Measurements from ENCODE around the gene ZNF430.
A peak's percentile ranks its signal among the peaks of the same experiment; 100 is the strongest.
"Not testable (repeated sequence)": the region's sequence is repeated elsewhere in the genome, so short reads cannot be mapped to it uniquely, and the experiment has no call there.

Gene ZNF430

GRCh38 chr19:21020298-21021227 lies at the start of gene ZNF430:
Gene ZNF430 (plus strand): TSS chr19:21020657. CDS start chr19:21020801, 144 bp downstream.
- H3K4me1 ChIP-seq = peaks cover 20% of the 10 kb centered on the region
- peaks cover 23% of the 10 kb centered on the region for H4K20me1 ChIP-seq
- H3K4me2 ChIP-seq = peak within 1 kb of the TSS; percentile 86
- H3K9ac ChIP-seq = peak within 1 kb of the TSS; percentile 90
- peaks cover 37% of the 10 kb centered on the region for H3K36me3 ChIP-seq
- H3K4me3 ChIP-seq = peak within 1 kb of the TSS; percentile 79
- TF ChIP-seq Cebpa-rat (IDR thresholded peaks at IDR 0.05) = no peak
- H3K27ac ChIP-seq = peak within 1 kb of the TSS; percentile 92
- peaks cover 18% of the 10 kb centered on the region for H3K9me3 ChIP-seq
- H3K27me3 ChIP-seq = no peaks in the 10 kb centered on the region

- H3K4me3 ChIP-seq, H3K9ac ChIP-seq, H4K20me1 ChIP-seq, H3K4me2 ChIP-seq, H3K36me3 ChIP-seq, H3K4me1 ChIP-seq, H3K27me3 ChIP-seq, H3K27ac ChIP-seq: not testable (repeated sequence)
- peaks cover 35% of the 10 kb centered on the region for H3K9me3 ChIP-seq
Measured at GRCh38 chr19:20992788-20993187, 27.7 kb upstream of the ZNF430 start.

DNA sequence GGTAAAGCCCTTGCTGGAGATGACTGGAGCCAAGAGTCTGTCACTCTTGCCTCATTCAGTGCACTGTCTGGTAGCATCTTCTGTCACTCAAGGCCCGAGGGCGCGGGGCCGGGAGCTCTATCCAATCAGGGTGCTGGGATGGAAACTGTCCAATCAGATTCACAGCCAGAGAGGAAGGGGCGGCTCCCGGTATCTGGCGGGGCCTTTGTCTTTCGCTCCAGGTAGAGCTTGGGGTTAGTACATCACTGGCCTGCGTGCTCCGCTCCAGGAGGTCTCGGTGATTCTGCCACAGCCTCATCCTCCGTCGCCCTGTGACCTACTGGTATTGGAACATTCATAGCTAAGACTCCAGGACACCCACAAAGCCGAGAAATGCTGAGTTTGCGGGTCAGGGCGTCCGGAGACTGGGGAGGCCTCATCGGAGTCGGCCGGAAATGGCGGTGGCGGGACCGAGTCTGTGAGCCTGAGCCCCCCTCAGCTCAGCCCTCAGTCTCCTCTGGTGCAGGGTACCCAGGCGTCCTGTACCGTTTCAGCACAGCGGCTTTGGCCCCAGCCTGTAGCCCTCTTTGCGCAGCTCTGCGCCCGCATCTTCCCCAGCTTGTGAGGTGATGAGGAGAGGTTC lies 20.6 kb upstream of the ZNF430 start:
- no peaks in the 10 kb centered on the region for H4K20me1 ChIP-seq
- H3K27me3 ChIP-seq = no peaks in the 10 kb centered on the region
- peak overlapping the region; percentile 86 for H3K9ac ChIP-seq
- no peaks in the 10 kb centered on the region for H3K36me3 ChIP-seq
- no peak for TF ChIP-seq Cebpa-rat (IDR thresholded peaks at IDR 0.05)
- no peaks in the 10 kb centered on the region for H3K9me3 ChIP-seq
- H3K4me3 ChIP-seq = peak overlapping the region; percentile 78
- peak overlapping the region; percentile 81 for H3K4me2 ChIP-seq
- peaks cover 11% of the 10 kb centered on the region for H3K4me1 ChIP-seq
- peak overlapping the region; percentile 86 for H3K27ac ChIP-seq

DNA sequence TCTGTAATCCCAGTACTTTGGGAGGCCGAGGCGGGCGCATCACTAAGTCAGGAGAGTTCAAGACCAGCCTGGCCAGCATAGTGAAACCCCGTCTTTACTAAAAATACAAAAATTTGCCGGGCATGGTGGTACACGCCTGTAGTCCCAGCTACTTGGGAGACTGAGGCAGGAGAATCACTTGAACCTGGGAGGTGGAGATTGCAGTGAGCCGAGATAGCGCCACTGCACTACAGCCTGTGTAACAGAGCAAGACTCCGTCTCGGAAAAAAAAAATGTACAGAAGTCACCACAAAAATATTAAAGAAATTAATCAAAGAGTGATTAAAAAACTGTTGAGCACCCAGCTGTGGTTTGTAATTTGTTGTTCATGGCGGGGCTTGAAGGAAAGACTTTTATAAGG lies 781 bp downstream of the ZNF430 start:
- H3K36me3 ChIP-seq = peaks cover 44% of the 10 kb centered on the region
- peak overlapping the region; percentile 92 for H3K27ac ChIP-seq
- H3K27me3 ChIP-seq = not testable (repeated sequence)
- peaks cover 23% of the 10 kb centered on the region for H4K20me1 ChIP-seq
- peak overlapping the region; percentile 79 for H3K4me3 ChIP-seq
- peak overlapping the region; percentile 86 for H3K4me2 ChIP-seq
- H3K4me1 ChIP-seq = peaks cover 20% of the 10 kb centered on the region
- H3K9ac ChIP-seq = peak overlapping the region; percentile 90
- peaks cover 25% of the 10 kb centered on the region for H3K9me3 ChIP-seq

- Histone ChIP-seq H3K9ac (no peak overlapping the region), H3K36me3 (peaks cover 61% of the 10 kb centered on the region), H4K20me1 (peaks cover 37% of the 10 kb centered on the region), H3K4me3 (peak overlapping the region; percentile 79; the same call in 1 of the 2 replicates), H3K27ac (no peak overlapping the region), H3K27me3 (no peaks in the 10 kb centered on the region), H3K4me2 (peak overlapping the region; percentile 86), H3K4me1 (peaks cover 23% of the 10 kb centered on the region), H3K9me3 (peaks cover 32% of the 10 kb centered on the region)
- no peak for TF ChIP-seq Cebpa-rat (IDR thresholded peaks at IDR 0.05)
Measured at GRCh38 chr19:21022996-21023395, 2.5 kb downstream of the ZNF430 start.

DNA sequence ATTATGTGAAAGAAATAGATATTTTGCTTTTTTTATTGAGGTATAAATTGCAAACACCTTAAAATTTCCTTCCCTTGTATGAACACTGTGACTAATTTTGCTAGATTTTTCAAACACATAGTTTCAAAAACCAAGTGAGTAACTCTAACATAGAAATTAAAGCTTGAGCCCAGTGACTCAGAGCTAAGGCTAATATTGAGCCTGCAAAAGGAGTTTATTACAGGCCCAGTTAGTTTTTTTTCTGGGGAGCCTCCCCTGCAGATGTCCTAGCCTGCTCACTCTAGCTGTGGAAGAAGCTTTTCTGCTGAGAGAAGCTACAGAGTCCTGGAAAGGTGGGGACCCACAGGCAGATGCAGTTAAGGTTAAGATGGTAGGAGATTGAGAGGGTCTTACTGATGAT lies 3.4 kb downstream of the ZNF430 start:
- Histone ChIP-seq H3K9ac (no peak overlapping the region), H4K20me1 (peaks cover 46% of the 10 kb centered on the region), H3K4me3 (no peak overlapping the region), H3K27me3 (no peaks in the 10 kb centered on the region), H3K36me3 (peaks cover 70% of the 10 kb centered on the region), H3K9me3 (peaks cover 38% of the 10 kb centered on the region), H3K4me1 (peaks cover 27% of the 10 kb centered on the region), H3K4me2 (no peak overlapping the region), H3K27ac (no peak overlapping the region)
- TF ChIP-seq Cebpa-rat (IDR thresholded peaks at IDR 0.05) = no peak

DNA sequence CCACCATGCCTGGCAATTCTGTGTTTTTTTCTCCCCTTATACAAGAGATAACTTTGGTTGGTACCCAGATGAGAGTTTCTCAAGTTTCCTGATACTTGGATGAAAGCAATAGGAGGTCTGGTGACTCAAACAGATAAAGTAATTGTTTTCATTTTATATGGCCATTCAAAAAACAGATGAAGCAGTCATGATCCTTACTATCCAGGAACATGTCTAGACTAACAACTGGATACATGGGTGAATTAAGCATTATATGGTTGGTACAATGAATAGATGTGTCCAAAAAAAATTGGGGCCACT lies 8.5 kb downstream of the ZNF430 start:
- Histone ChIP-seq H3K9ac (no peak overlapping the region), H3K27ac (no peak overlapping the region), H3K9me3 (peaks cover 45% of the 10 kb centered on the region), H3K4me1 (0 out of 2 replicates have a peak, but pooled peaks cover 7% of the 10 kb centered on the region), H3K4me3 (no peak overlapping the region), H3K36me3 (peaks cover 96% of the 10 kb centered on the region), H3K4me2 (no peak overlapping the region), H4K20me1 (peaks cover 70% of the 10 kb centered on the region), H3K27me3 (no peaks in the 10 kb centered on the region)
- TF ChIP-seq Cebpa-rat (IDR thresholded peaks at IDR 0.05) = no peak

DNA sequence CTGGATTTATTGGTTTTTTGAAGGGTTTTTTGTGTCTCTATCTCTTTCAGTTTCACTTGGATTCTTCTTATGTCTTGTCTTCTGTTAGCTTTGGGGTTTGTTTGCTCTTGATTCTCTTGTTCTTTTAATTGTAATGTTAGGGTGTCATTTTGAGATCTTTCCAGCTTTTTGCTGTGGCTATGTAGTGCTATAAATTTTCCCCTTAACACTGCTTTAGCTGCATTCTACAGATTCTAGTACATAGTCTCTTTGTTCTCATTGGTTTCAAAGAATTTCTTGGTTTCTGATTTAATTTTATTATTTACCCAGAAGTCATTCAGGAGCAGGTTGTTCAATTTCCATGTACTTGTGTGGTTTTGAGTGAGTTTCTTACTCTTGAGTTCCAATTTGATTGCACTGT lies 24.6 kb downstream of the ZNF430 start:
- Histone ChIP-seq H3K4me2 (no peak overlapping the region), H3K9ac (no peak overlapping the region), H3K4me3 (no peak overlapping the region; the same call in 1 of the 2 replicates), H3K27ac (no peak overlapping the region), H3K36me3 (peaks cover 95% of the 10 kb centered on the region), H3K9me3 (peaks cover 93% of the 10 kb centered on the region), H4K20me1 (no peaks in the 10 kb centered on the region), H3K4me1 (no peaks in the 10 kb centered on the region), H3K27me3 (no peaks in the 10 kb centered on the region)
- TF ChIP-seq Cebpa-rat (IDR thresholded peaks at IDR 0.05) = no peak

GRCh38 chr19:21046489-21046888 lies 26.0 kb downstream of the ZNF430 start:
- Histone ChIP-seq H3K4me3 (no peak overlapping the region), H3K27me3 (no peaks in the 10 kb centered on the region), H3K9ac (no peak overlapping the region), H3K4me2 (no peak overlapping the region), H3K9me3 (peaks cover 96% of the 10 kb centered on the region), H3K36me3 (peaks cover 95% of the 10 kb centered on the region), H3K27ac (no peak overlapping the region), H4K20me1 (no peaks in the 10 kb centered on the region), H3K4me1 (no peaks in the 10 kb centered on the region)
- no peak for TF ChIP-seq Cebpa-rat (IDR thresholded peaks at IDR 0.05)

- Histone ChIP-seq H3K4me2 (no peak overlapping the region), H3K4me1 (no peaks in the 10 kb centered on the region), H3K9ac (no peak overlapping the region), H4K20me1 (no peaks in the 10 kb centered on the region), H3K27ac (no peak overlapping the region), H3K9me3 (peaks cover 95% of the 10 kb centered on the region), H3K4me3 (0 out of 2 replicates have a peak overlapping the region, but pooled peaks have one; percentile 28), H3K36me3 (peaks cover 95% of the 10 kb centered on the region), H3K27me3 (no peaks in the 10 kb centered on the region)
- no peak for TF ChIP-seq Cebpa-rat (IDR thresholded peaks at IDR 0.05)
Measured at GRCh38 chr19:21047716-21048115, 27.3 kb downstream of the ZNF430 start.
